Right forelimb (tissue), 1 donor: ENCODE results near the gene RCE1.

ENCODE experiments used
- DNase-seq: peaks from one replicate; pipeline ENCODE4 v3.0.0-alpha.2; 2018

RCE1 gene

DNA sequence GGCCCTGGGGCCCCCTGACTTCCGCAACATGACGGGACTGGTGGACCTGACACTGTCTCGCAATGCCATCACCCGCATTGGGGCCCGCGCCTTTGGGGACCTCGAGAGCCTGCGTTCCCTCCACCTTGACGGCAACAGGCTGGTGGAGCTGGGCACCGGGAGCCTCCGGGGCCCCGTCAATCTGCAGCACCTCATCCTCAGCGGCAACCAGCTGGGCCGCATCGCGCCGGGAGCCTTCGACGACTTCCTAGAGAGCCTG lies 14.6 kb downstream of the RCE1 start:
- DNase-seq: no peak

DNA sequence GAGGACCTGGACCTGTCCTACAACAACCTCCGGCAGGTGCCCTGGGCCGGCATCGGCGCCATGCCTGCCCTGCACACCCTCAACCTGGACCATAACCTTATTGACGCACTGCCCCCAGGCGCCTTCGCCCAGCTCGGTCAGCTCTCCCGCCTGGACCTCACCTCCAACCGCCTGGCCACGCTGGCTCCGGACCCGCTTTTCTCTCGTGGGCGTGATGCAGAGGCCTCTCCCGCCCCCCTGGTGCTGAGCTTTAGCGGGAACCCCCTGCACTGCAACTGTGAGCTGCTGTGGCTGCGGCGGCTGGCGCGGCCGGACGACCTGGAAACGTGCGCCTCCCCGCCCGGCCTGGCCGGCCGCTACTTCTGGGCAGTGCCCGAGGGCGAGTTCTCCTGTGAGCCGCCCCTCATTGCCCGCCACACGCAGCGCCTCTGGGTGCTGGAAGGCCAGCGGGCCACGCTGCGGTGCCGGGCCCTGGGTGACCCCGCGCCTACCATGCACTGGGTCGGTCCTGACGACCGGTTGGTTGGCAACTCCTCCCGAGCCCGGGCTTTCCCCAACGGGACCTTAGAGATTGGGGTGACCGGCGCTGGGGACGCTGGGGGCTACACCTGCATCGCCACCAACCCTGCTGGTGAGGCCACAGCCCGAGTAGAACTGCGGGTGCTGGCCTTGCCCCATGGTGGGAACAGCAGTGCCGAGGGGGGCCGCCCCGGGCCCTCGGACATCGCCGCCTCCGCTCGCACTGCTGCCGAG lies 15.1 kb downstream of the RCE1 start:
- DNase-seq: no peak

DNA sequence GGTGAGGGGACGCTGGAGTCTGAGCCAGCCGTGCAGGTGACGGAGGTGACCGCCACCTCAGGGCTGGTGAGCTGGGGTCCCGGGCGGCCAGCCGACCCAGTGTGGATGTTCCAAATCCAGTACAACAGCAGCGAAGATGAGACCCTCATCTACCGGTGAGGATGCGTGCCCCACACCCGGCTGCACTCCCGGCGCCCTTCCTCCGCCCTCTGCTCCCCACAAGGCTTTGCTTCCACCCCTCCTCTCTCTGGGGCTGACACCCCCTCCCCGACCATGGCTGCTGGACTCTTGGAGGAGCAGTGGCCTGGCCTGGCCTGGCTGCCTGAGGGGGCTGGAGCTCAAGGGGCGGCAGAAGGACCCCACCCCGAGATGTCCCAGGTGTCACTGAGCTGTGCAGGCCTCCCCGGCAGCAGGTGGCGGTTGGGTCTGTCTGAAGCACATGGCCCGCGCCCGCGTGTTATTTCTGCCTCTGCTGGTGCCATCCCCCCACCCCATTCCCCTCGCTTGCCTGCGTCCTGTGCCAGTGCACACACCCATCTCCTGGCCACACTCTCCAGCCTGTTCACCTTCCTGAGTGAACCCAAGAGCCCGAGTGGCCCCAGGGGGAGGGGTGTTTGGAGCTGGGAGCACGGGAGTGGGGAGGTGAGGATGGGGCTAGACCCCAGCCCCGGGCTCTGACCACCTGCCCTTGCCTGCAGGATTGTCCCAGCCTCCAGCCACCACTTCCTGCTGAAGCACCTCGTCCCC lies 15.9 kb downstream of the RCE1 start:
- DNase-seq: no peak

GRCh38 chr11:66859686-66860448 lies 16.6 kb downstream of the RCE1 start:
- DNase-seq: no peak

- no peak for DNase-seq
Observed at GRCh38 chr11:66860449-66860831, 17.2 kb downstream of the RCE1 start.

DNA sequence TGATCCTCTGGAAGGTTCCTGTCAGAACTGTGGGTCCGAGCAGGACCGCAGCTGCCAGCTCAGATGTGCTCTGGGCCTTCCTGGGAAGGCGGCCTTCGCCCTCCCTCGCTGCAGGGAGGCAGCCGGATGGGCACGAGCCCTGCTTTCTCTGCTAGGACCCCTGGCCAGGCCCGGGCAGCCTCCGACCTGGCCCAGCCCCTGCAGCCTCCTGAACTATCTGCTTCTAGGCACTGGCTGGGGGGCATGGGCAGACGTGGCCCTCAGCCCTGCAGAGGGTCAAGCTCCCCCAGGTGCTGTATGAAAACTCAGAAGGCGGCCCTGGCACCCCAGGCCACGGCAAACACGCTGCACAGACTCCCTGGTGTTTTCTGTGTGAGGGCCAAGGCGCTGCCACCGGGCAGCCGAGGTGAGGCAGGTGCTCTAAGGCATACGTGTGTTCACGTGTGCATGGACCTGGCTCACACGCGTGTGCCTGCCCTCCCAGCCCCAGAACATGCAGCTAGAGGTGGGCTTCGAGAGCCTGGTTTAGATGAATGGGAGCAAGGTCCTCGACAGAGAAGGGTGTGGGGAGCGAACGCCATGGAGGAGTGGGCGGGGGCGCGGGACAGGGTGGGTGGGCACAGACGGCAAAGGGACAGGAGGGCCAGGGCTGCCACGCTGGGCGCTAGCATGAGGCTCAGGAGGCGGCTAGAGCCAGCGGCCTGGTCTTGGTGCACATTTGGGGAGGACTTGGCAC lies 18.0 kb downstream of the RCE1 start:
- no peak for DNase-seq

DNA sequence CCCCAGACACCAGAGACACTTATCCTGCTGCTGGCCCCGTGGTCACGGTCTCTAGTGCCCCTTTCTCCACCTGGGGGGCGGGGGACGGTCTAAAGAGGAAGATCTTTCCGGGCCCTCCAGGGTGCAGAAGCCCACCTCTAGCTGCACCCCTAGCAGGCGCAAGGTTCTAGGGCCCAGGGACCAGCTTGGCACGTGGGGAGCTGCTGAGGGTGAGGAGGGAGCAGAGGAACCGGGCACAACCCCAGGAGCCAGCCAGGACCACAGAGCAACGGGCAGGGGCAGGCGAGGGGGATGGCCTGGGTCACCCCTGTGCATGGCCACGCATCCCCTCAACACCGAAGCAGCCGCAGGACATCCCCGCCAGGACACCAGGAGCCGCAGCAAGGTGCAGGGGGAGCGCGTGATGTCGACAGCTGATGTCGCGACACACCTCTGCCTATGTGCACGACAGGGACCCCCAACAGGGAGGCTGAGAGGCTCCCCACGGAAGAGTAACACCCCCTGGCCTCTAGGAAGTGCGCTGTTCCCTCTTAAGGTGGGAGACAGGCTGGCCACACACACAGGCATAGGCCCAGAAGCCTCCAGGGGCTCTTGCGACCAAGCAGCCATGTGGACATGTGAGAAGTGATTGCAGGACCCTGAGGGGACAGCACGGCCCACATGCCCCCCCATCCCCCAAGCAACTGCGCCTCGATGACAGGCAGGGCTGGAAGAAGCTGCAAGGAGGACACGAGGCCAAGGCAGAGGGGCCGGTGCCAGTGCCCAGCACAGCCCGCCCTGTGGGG lies 18.7 kb downstream of the RCE1 start:
- DNase-seq: no peak

DNA sequence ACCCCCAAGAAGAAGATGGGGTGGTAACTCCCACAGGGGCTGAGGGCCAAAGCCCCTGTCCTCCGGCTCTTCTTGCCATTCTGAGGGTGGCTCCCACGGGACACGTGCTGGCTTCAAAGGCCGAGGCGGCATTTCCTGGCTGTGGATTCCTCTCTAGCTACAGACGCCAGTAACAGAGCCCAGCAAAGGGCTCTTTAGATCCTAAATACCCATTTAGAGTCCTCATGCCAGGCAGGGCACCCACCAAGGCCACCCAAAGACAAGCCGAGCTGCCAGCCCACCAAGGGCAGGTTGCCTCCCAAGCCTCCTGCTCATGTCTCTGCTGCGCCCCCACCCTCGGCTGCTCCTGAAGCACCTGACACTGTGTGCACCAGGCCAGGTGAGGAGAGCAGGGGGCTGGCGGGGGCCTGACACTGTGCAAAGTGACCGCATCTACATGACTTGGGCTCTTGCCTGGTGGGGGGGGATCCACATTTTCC lies 19.4 kb downstream of the RCE1 start:
- no peak for DNase-seq

GRCh38 chr11:66863428-66864125 lies 20.3 kb downstream of the RCE1 start:
- DNase-seq: no peak

GRCh38 chr11:66864172-66864901 lies 21.1 kb downstream of the RCE1 start:
- no peak for DNase-seq

DNA sequence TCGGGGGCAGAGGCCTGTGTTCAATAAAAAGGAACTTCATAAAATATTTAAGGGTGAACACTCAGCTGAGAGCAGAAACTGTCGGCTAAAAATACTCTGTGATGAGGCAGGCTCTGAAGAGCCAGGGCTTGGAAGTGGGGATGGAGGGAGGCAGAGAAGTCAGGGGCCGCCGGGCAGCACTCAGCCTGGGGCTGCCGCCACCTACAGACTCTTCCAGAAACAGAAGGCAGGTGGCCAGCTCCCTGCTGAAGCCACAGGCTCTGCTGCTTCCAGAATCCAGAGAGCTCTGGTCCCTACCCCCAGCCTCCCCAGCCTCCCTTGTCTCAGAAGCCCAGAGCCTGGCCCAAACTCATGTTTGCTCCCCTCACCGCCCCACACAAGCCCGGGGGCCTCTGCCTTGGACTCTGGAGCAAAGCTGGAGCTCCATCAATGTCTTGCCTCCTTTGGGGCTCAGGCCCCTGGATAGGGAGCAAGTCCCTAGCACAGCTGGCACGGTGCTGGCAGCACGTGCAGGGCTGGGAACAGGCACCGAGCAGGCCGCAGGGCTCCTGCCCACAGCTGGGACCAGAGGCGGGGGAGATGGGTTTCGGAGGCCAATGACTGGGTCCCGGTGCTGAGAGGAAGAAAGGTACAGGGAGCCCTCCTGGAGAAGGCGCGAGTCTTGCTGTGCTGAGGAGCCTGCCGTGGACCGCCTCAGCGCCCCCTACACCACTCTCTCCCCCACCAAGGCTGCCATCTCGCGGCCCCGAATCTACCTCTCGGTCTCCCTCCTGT lies 21.9 kb downstream of the RCE1 start:
- DNase-seq: no peak

GRCh38 chr11:66866007-66866406 lies 22.8 kb downstream of the RCE1 start:
- no peak for DNase-seq

GRCh38 chr11:66866511-66866986 lies 23.3 kb downstream of the RCE1 start:
- DNase-seq: no peak

GRCh38 chr11:66867425-66868040 lies 24.3 kb downstream of the RCE1 start:
- DNase-seq: no peak

- DNase-seq: no peak
Observed at GRCh38 chr11:66868082-66868725, 25.0 kb downstream of the RCE1 start.

DNA sequence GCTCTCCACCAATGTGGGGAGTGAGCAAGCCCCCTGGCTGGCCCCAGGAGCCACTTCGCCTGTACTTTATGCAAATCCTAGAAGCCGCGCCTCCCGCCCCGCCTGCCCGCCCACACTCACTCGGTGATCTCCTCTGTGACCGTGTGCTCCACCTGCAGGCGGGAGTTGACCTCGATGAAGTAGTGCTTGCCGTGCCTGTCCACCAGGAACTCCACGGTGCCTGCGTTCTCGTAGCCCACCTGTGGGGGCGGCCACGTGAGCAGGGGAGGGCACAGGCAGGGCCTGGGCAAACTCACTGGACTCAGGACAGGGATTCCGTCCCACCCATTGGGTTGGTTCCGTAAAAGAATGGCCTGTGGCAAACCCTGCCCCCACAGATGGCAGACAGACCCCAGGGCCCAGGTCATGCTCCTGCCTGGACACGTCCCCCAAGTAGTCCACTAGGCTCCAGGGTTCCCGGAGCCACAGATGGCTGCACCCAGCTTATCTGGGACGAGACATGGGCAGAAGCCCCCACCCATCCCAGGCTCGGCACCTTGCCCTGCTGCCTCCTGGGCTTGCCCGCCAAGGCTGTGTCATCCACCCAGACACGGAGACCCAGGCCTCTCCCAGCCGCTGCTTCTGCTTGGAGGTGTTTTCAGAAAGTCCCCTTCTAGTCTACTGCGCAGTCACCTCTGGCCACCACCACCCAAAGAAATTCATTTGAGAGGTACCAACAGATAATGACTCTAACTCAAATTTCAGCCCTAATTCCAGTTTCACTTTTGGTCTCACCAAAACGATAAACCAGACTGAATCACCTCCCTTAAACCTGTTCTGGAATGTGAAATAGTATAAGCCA lies 25.7 kb downstream of the RCE1 start:
- DNase-seq: no peak

DNA sequence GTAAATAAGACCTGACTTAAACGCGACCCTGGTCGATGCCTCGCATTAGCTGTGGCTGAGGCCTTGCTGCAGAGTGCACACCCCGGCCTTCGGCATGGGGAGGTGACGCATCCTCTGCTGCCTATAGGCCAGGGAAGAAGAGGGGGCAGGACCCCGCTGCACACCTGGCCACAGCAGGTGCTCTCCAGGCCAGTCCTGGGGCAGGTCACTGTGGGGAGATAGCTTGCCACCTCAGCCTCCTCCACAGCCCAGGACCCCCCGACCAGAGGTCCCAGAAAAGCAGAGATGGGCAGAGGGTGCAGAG lies 26.3 kb downstream of the RCE1 start:
- no peak for DNase-seq

GRCh38 chr11:66870131-66870530 lies 26.9 kb downstream of the RCE1 start:
- no peak for DNase-seq
